RPMI8226 (cell line): Measurements from ENCODE around the gene SCNN1A.

Experiments used
- DNase-seq: peaks from one replicate; pipeline ENCODE4 v3.0.0-alpha.2; 2015

Gene SCNN1A

GRCh38 chr12:6330999-6331714 lies 44.2 kb downstream of the SCNN1A start:
- no peak for DNase-seq

- DNase-seq = peak; percentile 68
Observed at GRCh38 chr12:6330192-6330591, 45.2 kb downstream of the SCNN1A start.

- no peak for DNase-seq
Observed at GRCh38 chr12:6329703-6330064, 45.7 kb downstream of the SCNN1A start.

- DNase-seq = no peak
Observed at GRCh38 chr12:6328945-6329702, 46.2 kb downstream of the SCNN1A start.

- DNase-seq = no peak
Observed at GRCh38 chr12:6328045-6328779, 47.2 kb downstream of the SCNN1A start.

GRCh38 chr12:6327229-6328041 lies 47.9 kb downstream of the SCNN1A start:
- DNase-seq = no peak

- peak; percentile 36 for DNase-seq
Observed at GRCh38 chr12:6326316-6327228, 48.8 kb downstream of the SCNN1A start.

- DNase-seq = no peak
Observed at GRCh38 chr12:6324936-6325750, 50.2 kb downstream of the SCNN1A start.

- DNase-seq = no peak
Observed at GRCh38 chr12:6323995-6324711, 51.2 kb downstream of the SCNN1A start.

GRCh38 chr12:6323340-6323994 lies 51.9 kb downstream of the SCNN1A start:
- peak; percentile 78 for DNase-seq

GRCh38 chr12:6322969-6323339 lies 52.4 kb downstream of the SCNN1A start:
- no peak for DNase-seq

GRCh38 chr12:6322352-6322751 lies 53.0 kb downstream of the SCNN1A start:
- DNase-seq = no peak

- no peak for DNase-seq
Observed at GRCh38 chr12:6321905-6322304, 53.5 kb downstream of the SCNN1A start.

GRCh38 chr12:6319446-6319845 lies 55.9 kb downstream of the SCNN1A start:
- DNase-seq = no peak

- no peak for DNase-seq
Observed at GRCh38 chr12:6318440-6318879, 56.9 kb downstream of the SCNN1A start.

- no peak for DNase-seq
Observed at GRCh38 chr12:6317693-6318439, 57.5 kb downstream of the SCNN1A start.

GRCh38 chr12:6316921-6317692 lies 58.3 kb downstream of the SCNN1A start:
- no peak for DNase-seq
